IPS-20b (cell line): Measurements from ENCODE around the gene RNF146.
"Not testable (repeated sequence)": the region's sequence is repeated elsewhere in the genome, so short reads cannot be mapped to it uniquely, and the experiment has no call there.

Experiments used
- H3K27ac ChIP-seq: one replicate; pipeline ENCODE4 v1.5.1; 2013; ENCODE audit warnings: low read length
- H3K27me3 ChIP-seq: 2 replicates; pipeline ENCODE4 v1.6.1; 2013; ENCODE audit warnings: mild to moderate bottlenecking, low read length, inconsistent platforms; ENCODE audit not compliant: insufficient read depth
- H3K36me3 ChIP-seq: 2 replicates; pipeline ENCODE4 v1.6.1; 2013; ENCODE audit warnings: low read depth, mild to moderate bottlenecking, inconsistent platforms, low read length, moderate library complexity; ENCODE audit not compliant: insufficient read depth
- H3K4me1 ChIP-seq: 2 replicates; pipeline ENCODE4 v1.6.1; 2013; ENCODE audit warnings: mild to moderate bottlenecking, control low read depth, inconsistent platforms, low read length, moderate library complexity; ENCODE audit not compliant: insufficient read depth
- H3K4me3 ChIP-seq: 2 replicates; pipeline ENCODE4 v1.5.1; 2013; ENCODE audit warnings: mild to moderate bottlenecking, low read length, inconsistent platforms
- H3K9ac ChIP-seq: 2 replicates; pipeline ENCODE4 v1.6.1; 2013; ENCODE audit warnings: low read depth, mild to moderate bottlenecking, inconsistent platforms, low read length, moderate library complexity
- H3K9me3 ChIP-seq: 2 replicates; pipeline ENCODE4 v1.6.1; 2013; ENCODE audit warnings: mild to moderate bottlenecking, low read depth, low read length, inconsistent platforms; ENCODE audit not compliant: insufficient read depth

The RNF146 gene

DNA sequence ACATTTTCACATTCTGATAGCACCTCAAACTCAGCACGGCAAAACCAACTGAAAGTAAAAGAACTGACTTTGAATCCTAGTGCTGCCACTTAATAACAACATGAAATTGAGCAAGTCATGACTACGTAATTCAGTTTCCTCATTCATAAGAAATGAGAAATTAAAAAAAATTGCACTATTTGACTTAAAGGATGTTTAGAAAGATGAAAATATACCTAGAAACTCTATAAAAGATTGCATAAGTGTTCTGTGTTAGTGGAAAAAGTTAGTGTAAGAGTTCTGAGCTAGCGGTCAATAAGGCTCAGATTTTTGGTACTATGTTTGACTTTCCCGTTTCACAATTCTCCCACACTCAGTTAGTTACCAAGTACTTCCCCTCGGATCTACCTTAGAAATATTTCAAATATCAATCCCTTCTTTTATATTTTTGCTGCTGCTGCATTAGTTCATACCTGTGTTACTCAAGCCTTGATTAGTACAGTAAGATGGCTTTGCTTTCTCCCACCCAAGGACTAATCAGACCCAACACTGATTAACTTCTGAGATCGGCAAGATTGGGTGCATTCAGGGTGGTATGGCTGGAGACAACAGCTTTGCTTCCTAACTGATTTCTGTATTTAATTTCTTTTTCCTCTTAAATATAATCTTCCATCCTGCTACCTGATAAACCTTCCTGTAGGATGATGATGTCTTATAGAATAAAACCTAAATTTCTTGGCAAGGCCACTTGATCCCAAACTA lies 50.9 kb downstream of the RNF146 start:
- Histone ChIP-seq H3K36me3 (peaks cover 9% of the 10 kb centered on the region; the same call in 1 of the 2 replicates), H3K4me1 (no peaks in the 10 kb centered on the region), H3K9ac (no peak overlapping the region), H3K9me3 (no peaks in the 10 kb centered on the region), H3K27ac (no peak overlapping the region), H3K4me3 (no peak overlapping the region), H3K27me3 (no peaks in the 10 kb centered on the region)

DNA sequence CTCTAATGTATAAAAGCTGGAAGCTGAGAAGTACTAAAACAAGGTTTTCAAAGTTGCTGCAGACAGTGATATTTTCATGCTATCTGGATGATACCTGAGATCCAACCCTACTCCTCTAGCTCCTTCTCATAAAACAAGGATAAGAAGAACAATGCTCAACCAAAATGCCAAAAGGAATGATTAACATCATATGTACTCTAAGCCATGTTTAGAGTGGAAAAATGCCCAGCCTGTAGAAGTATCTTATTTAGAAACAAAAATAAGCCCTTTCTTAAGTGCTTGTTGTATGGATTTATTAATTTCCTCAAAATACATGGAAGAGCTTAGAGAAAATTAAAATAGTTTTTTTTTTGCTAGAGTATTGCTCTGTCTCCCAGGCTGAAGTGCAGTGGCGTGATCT lies 53.0 kb downstream of the RNF146 start:
- no peaks in the 10 kb centered on the region for H3K9me3 ChIP-seq
- no peak overlapping the region for H3K9ac ChIP-seq
- 0 out of 2 replicates have a peak, but pooled peaks cover 4% of the 10 kb centered on the region for H3K36me3 ChIP-seq
- H3K4me3 ChIP-seq: no peak overlapping the region
- H3K4me1 ChIP-seq: no peaks in the 10 kb centered on the region
- H3K27me3 ChIP-seq: no peaks in the 10 kb centered on the region
- H3K27ac ChIP-seq: no peak overlapping the region

DNA sequence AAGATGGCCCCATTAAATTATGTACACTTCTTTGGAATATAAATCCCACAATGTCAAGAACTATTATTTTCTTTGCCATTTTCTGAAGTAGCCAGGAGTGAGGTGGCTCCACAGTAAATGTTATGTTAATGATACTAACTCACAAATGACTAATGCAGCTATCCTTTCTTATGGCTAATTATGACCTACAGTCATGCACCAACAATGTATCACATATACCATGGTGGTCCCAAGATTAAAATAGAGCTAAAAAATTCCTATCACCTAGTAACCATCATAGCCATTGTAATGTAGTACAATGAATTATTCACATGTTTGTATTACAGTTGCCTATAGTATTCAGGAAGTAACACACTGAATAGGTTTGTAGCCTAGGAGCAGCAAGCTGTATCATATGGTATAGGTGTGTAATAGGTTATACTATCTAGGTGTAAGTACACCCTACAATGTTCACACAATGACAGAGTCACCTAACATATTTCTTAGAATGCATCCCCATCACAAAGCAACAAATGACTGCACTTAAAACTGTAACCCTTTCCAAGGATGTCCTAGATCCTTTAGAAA lies 61.5 kb downstream of the RNF146 start:
- no peaks in the 10 kb centered on the region for H3K27me3 ChIP-seq
- no peak overlapping the region for H3K9ac ChIP-seq
- no peak overlapping the region for H3K27ac ChIP-seq
- H3K36me3 ChIP-seq: peaks cover 22% of the 10 kb centered on the region; the same call in 1 of the 2 replicates
- H3K4me1 ChIP-seq: peaks cover 6% of the 10 kb centered on the region; the same call in 1 of the 2 replicates
- no peaks in the 10 kb centered on the region for H3K9me3 ChIP-seq
- no peak overlapping the region for H3K4me3 ChIP-seq

DNA sequence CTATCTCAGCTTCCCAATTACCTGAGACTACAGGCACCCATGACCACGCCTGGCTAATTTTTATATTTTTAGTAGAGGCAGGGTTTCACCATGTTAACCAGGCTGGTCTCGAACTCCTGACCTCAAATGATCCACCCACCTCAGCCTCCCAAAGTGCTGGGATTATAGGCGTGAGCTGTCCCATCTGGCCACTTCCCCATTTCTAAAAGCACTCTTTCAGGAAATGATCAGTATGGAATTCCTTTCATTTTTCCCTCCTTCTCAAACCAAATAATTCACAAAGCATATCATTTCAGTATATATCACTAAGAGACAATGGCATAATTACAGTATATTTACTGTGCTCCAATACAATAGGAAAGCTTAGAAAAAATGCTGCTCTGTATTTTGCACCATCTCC lies 64.6 kb downstream of the RNF146 start:
- H3K27ac ChIP-seq, H3K9me3 ChIP-seq, H3K9ac ChIP-seq, H3K4me3 ChIP-seq, H3K27me3 ChIP-seq, H3K4me1 ChIP-seq: not testable (repeated sequence)
- peaks cover 12% of the 10 kb centered on the region; the same call in 1 of the 2 replicates for H3K36me3 ChIP-seq

DNA sequence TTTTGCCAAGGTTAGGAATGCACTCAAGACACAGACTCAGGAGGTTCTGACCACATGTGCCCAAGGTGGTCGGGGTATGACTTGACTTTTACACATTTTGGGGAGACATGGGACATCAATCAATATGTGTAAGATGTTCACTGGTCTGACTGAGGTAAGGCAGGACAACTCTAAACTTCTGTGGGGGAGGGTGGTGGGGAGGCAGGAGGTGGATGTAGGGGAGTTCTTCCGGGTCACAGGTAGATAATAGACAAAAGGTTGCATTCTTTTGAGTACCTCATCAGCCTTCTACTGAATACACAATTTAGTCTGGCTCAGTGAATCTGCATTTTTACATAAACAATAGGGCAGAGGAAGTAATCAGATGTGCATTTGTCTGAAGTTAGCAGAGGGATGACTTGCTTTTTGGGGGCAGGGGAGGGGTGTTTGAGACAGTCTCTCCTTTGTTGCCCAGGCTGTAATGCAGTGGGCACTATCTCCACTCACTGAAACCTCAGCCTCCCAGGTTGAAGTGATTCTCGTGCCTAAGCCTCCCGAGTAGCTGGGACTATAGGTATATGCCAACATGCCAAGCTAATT lies 65.8 kb downstream of the RNF146 start:
- Histone ChIP-seq H3K4me3 (no peak overlapping the region), H3K27ac (no peak overlapping the region), H3K4me1 (peaks cover 6% of the 10 kb centered on the region; the same call in 1 of the 2 replicates), H3K27me3 (no peaks in the 10 kb centered on the region), H3K36me3 (peaks cover 5% of the 10 kb centered on the region; the same call in 1 of the 2 replicates), H3K9ac (no peak overlapping the region), H3K9me3 (no peaks in the 10 kb centered on the region)
